ENCODE data around the gene PARK7.

DNA sequence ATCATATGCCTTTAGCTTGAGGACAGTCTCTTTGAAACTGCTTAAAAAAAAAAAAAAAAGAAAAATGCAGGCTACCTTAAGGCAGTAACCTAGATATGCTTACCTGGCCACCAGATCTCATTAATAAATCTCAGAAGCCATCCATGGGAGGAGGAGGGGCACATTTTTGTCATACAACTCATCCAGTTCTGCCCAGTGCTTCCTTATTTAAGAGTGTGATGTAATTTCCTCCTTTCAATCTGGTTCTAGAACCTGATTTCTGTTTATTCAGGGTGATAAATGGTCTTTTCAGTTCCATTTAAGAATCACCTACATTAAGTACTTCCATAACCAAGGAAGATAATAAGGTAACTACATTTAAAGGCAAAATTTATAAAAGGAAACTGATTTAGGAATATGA is 58.5 kb downstream of the PARK7 start:
- TF ChIP-seq POLR2A (IDR thresholded peaks at IDR 0.05), result peak in 1 of 2 donors; percentile 22
- TF ChIP-seq, protein P1, sequence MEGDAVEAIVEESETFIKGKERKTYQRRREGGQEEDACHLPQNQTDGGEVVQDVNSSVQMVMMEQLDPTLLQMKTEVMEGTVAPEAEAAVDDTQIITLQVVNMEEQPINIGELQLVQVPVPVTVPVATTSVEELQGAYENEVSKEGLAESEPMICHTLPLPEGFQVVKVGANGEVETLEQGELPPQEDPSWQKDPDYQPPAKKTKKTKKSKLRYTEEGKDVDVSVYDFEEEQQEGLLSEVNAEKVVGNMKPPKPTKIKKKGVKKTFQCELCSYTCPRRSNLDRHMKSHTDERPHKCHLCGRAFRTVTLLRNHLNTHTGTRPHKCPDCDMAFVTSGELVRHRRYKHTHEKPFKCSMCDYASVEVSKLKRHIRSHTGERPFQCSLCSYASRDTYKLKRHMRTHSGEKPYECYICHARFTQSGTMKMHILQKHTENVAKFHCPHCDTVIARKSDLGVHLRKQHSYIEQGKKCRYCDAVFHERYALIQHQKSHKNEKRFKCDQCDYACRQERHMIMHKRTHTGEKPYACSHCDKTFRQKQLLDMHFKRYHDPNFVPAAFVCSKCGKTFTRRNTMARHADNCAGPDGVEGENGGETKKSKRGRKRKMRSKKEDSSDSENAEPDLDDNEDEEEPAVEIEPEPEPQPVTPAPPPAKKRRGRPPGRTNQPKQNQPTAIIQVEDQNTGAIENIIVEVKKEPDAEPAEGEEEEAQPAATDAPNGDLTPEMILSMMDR (IDR thresholded peaks at IDR 0.05), result no peak

Data from thyroid gland (tissue), 4 donors.